HG03103 (cell line): ENCODE data around the gene SUPT3H.
"Not testable (repeated sequence)": the region's sequence is repeated elsewhere in the genome, so short reads cannot be mapped to it uniquely, and the experiment has no call there.

Experiments used
- ATAC-seq: cut with Tn5 transposase; IDR thresholded peaks from one replicate; pipeline ENCODE4 v1.9.1; 2021; ENCODE audit warnings: low read depth; ENCODE audit not compliant: unreplicated experiment

The SUPT3H gene

DNA sequence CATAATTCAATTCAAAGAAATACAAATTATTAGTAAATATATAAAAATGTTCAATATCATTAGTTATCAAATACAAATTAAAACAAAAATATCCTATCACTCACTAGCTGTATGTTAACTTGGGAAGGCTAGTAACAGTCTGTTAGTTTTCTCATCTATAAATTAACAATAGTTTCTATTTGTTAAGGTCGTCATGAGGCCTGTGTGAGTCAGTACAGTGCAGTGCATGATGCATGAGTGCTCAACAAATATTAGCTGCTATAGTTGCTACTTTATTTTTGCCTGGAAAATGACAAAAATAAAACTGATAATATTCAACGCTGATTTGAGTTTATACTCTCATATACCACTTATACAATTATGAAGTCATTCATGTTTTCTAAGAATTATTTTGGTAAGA lies 451.2 kb downstream of the SUPT3H start:
- ATAC-seq, result no peak

DNA sequence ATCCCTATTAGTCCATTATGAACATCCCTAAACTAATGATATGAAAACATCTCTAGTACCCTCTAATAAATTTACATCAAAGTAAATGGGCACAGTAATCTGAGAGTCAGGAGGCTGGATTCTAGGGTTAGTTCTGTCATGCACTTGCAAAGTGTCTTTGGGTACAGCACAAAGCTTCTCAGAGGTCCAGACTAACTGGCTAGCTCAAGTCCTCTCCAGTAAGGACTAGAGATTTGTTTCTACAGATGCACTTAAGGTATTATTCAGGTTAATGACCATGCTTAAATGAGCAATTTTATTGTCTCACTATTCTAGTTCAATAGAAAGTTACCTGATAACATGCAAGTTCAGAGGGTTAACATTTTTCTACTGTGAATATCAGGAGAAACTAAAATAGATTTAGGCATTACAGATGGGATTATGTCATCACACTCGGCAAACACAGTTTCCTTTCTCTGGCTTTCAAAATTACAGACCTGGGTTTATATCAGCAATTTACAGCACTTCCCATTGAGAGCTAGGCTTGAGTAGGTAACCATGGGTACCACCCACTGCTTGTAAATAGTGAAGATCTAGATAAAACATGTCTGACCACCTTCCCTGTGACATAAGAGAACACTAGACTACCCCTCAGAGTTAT lies 452.5 kb downstream of the SUPT3H start:
- ATAC-seq, result no peak

- ATAC-seq, result no peak
These were observed 454.3 kb downstream of the SUPT3H start for GRCh38 chr6:44923444-44923843.

- ATAC-seq, result no peak
These were observed 455.9 kb downstream of the SUPT3H start for GRCh38 chr6:44921798-44922197.

DNA sequence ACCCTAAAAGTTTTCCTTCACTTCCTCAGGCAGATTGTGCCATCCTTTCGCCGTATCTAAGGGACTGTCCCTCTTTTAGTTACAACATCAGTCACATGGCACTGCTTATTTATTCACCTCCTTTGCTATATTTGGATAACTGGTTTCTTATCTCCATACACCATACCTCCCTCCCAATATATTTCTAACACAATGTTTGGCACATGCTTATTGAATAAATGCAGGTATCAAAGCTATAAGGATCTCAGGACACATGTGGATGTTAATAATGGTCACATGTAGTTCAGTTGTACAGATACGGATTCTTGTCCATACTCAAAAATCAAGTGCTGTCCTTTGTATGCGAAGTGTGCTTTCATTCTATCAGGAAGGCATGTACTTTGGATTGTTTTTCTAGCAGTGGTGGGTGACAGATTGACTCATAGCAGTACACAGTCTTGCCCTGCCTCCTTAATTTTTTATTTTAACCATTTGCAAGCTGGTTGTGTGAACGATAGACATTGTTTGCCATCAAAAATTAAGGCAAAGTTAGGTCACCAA lies 456.7 kb downstream of the SUPT3H start:
- ATAC-seq, result no peak

GRCh38 chr6:44918671-44919296 lies 458.9 kb downstream of the SUPT3H start:
- no peak for ATAC-seq

GRCh38 chr6:44917430-44917829 lies 460.3 kb downstream of the SUPT3H start:
- no peak for ATAC-seq

DNA sequence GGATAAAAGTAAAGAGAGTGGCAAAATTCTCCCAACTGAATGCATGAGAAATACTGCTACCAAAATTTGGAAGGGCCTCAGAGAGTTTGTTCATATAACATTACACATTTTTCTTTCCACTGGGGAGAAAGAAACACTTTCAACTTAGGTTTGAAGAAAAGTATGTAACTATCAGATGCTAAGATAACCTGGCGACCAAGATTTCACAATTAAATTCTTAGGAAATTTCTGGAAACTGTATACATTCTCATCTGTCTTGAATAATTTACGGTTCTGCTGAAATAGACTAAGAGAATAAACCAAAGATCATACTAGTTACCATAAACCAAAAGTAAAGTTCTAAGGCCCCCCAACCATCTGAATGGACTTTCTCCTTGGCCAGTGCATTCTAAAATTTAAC lies 462.6 kb downstream of the SUPT3H start:
- no peak for ATAC-seq

GRCh38 chr6:44914141-44914540 lies 463.6 kb downstream of the SUPT3H start:
- no peak for ATAC-seq

DNA sequence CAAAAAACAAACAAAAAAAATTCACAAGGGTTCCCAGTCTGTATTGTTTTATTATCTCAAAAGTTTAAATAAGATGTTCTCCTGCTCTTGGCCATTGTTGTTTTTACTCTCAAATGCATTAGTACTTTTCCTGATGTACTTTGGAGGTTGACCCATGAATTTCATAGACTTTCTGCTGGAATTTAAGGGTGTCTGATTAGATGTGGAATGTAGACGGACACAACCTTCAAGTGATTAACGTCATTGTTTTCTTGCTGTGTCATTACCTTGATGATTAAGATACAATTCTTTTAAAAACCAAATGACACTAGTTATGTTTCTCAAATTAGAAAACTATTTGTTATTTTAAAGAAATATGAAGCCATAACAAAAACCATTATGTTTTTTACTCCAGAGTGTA lies 471.0 kb downstream of the SUPT3H start:
- no peak for ATAC-seq

DNA sequence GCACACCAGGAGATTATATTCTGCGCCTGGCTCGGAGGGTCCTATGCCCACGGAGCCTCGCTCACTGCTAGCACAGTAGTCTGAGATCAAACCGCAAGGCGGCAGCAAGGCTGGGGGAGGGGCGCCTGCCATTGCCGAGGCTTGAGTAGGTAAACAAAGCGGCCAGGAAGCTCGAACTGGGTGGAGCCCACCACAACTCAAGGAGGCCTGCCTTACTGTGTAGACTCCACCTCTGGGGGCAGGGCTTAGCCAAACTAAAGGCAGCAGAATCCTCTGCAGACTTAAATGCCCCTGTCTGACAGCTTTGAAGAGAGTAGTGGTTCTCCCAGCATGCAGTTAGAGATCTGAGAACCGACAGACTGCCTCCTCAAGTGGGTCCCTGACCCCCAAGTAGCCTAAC lies 477.4 kb downstream of the SUPT3H start:
- ATAC-seq, result not testable (repeated sequence)

DNA sequence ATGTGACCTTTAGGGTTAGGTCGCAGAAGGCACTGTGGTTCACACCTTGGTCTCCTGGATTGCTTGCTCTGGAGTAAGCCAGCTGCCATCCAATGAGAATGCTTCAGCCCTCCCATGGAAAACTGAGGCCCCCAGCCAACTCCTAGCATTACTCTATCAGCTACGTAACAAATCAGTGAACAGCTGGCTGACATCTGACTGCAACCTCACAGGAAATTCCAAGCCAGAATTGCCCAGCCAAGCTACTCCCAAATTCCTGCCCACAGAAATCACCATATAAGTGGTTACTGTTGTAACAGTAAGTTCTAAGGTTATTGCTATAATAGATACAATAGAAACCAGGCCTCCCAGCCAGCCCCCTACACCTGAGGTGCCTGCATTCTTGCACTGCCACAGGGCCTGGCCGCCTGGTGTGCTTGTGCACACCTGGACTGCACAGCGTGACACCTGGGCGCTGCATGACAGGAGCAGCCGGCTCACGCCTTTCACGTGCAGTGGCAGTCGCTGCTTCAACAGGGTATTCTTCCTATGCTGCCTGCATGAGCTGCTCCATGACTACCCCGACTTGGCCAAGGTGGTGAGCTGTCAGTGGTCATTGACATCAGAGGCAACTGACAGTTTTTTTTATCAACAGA lies 479.3 kb downstream of the SUPT3H start:
- ATAC-seq, result no peak

- no peak for ATAC-seq
These were observed 480.4 kb downstream of the SUPT3H start for GRCh38 chr6:44897316-44897715.

DNA sequence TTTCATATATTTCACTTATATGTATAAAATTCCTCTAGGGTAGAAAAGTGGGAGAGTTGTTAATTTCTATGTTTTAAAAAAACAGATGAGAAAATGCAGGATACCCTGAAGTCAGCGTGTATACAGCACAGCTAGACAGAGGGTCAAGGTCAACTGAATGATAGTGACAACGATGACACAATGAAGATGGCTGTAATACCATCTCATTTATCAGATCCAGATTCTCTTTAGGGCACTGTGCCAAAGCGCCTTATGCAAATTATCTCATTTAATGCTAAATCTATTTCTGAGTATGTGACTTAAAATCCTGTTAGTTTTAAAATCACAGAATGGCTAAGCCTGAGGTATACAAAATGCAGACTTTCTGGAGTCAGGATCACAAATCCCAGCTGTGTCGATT lies 481.0 kb downstream of the SUPT3H start:
- ATAC-seq, result no peak

DNA sequence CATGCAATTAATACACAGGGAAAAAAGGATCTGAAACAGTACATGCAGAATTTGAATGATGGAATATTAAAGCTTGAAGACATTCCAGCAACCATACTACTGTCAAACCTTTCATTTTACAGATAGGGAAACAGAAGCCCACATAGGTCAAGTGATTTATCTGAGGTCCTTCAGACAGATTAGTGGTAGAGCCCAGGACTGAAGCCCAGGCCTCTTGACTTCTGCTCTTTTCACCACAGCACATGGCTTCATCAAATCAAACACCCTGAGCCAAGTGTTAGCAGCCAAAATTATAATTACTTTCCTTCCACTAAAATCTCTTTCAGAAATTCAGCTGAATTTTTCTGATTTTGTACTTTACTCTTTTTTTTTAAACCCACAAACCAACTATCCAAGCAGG lies 485.2 kb downstream of the SUPT3H start:
- ATAC-seq, result no peak

DNA sequence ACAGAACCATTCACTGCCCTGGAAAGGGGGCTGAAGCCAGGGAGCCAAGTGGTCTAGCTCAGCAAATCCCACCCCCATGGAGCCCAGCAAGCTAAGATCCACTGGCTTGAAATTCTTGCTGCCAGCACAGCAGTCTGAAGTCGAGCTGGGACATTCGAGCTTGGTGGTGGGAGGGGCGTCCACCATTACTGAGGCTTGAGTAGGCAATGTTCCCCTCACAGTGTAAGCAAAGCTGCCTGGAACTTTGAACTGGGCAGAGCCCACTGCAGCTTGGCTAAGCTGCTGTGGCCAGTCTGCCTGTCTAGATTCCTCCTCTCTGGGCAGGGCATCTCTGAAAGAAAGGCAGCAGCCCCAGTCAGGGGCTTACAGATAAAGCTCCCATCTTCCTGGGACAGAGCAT lies 498.7 kb downstream of the SUPT3H start:
- ATAC-seq, result not testable (repeated sequence)

DNA sequence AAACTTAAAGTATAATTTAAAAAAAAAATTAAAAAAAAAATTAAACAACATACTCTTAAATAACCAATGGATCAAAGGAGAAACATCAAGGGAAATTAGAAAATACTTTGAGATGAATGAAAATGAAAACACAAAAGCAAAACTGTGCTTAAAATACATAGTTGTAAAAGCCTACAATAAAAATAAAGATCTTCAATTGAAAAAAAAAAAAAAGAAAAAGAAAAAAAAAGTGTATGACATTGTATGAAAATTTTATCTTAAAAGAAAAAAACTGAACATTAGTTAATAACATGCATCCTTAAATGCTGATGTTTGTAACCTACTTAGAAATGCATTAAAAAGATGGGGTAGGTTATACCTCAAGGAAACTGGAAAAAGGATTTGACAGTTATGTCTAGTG lies 501.1 kb downstream of the SUPT3H start:
- ATAC-seq, result not testable (repeated sequence)

GRCh38 chr6:44869321-44869897 lies 508.3 kb downstream of the SUPT3H start:
- ATAC-seq, result peak; percentile 63

DNA sequence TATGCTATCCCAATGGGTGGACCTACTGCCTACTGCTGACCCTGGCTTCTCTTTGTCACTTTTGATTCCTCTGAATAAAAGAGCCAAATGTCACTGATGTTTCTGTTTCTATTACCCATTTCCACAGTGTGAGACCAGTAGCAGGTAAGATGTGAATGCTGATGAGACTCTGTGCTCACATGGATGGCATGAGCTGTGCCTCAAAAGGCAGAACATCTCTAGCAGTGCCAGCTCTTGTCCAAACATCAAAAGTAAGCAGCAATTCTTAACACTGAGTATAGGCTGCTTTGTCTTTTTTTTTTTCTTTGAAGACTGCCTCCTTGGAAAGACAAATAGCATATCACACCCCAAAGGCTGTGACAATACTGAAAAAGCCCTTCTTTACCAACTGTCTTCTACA lies 508.8 kb downstream of the SUPT3H start:
- ATAC-seq, result peak; percentile 15

- ATAC-seq, result peak; percentile 33
These were observed 509.4 kb downstream of the SUPT3H start for GRCh38 chr6:44868335-44868668.

DNA sequence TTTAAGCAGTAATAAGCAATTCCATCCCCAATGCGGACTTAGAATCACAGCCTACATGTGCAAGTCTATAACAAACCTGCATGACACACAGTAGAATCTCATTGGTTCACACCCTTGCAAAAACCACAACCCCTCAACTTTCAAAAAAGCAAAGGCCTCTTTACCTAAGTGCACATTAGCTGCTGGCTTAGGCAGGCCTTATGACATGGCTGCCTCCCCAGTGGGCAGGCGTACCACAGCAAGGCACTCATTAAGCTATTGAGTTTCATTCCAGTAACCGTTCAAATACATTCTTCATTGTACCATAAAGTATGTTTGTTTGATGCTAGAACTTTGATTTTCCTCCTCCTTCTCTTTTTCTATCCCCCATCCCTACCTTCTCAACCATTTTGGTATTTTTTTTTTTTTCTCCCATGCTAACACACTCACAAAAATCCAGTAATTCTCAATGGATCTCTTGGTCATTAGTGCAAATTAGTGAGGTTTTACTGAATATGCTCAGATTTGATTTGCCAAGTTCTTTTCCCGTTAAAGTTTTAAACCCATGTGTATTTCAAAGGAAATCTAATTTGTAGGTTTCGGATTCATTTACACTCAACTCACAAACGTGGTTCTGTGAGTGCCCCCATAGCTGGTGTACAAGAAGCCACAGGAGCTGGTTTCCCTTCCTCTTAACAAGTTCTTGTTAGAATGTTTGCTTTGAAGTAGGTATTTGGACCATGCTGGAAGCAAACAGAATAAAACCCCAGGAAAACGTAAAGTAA lies 510.0 kb downstream of the SUPT3H start:
- ATAC-seq, result peak; percentile 67
